Central memory CD4-positive, alpha-beta T cell (primary cell): ENCODE results near the gene TMEM89.

Experiments used
- DNase-seq: peaks from one replicate; pipeline ENCODE4 v3.0.0; 2022

Gene TMEM89

GRCh38 chr3:48609088-48610005, 12.2 kb downstream of the TMEM89 start, which contains the start of gene UQCRC1:
TSS of gene UQCRC1 (minus strand) at chr3:48609646. CDS start at chr3:48609620, 26 bp downstream.
- peak; percentile 92 for DNase-seq

- no peak for DNase-seq
Measured at GRCh38 chr3:48607519-48607918, 14.1 kb downstream of the TMEM89 start.

GRCh38 chr3:48601622-48601994, 20.0 kb downstream of the TMEM89 start:
- no peak for DNase-seq

GRCh38 chr3:48600711-48601621, 20.6 kb downstream of the TMEM89 start:
- no peak for DNase-seq

- no peak for DNase-seq
Measured at GRCh38 chr3:48599509-48600285, 21.9 kb downstream of the TMEM89 start.

- DNase-seq, result no peak
Measured at GRCh38 chr3:48599077-48599501, 22.5 kb downstream of the TMEM89 start.

GRCh38 chr3:48598323-48599076, 23.1 kb downstream of the TMEM89 start:
- DNase-seq, result no peak

GRCh38 chr3:48597408-48597800, 24.2 kb downstream of the TMEM89 start:
- DNase-seq, result no peak

GRCh38 chr3:48596676-48597407, 24.7 kb downstream of the TMEM89 start:
- DNase-seq, result no peak

- no peak for DNase-seq
Measured at GRCh38 chr3:48596157-48596556, 25.4 kb downstream of the TMEM89 start.

- DNase-seq, result no peak
Measured at GRCh38 chr3:48595526-48596121, 25.9 kb downstream of the TMEM89 start.

- no peak for DNase-seq
Measured at GRCh38 chr3:48595075-48595525, 26.5 kb downstream of the TMEM89 start, which contains the start of gene COL7A1. TSS of gene COL7A1 (minus strand) at chr3:48595329. CDS start at chr3:48595159, 170 bp downstream.

GRCh38 chr3:48594417-48595049, 27.0 kb downstream of the TMEM89 start:
- DNase-seq, result no peak

- no peak for DNase-seq
Measured at GRCh38 chr3:48593337-48593736, 28.2 kb downstream of the TMEM89 start.

- DNase-seq, result no peak
Measured at GRCh38 chr3:48592519-48593087, 29.0 kb downstream of the TMEM89 start.

- no peak for DNase-seq
Measured at GRCh38 chr3:48591886-48592518, 29.6 kb downstream of the TMEM89 start.

- DNase-seq, result no peak
Measured at GRCh38 chr3:48591436-48591835, 30.1 kb downstream of the TMEM89 start.

GRCh38 chr3:48588230-48588629, 33.3 kb downstream of the TMEM89 start:
- no peak for DNase-seq

- no peak for DNase-seq
Measured at GRCh38 chr3:48587686-48588085, 33.9 kb downstream of the TMEM89 start.
